Right lobe of liver (tissue), 4 donors: Measurements from ENCODE around the gene DUSP5.

ENCODE experiments used
- POLR2A ChIP-seq: fragments of 450-650 bp; IDR thresholded peaks from one replicate; pipeline ENCODE4 v1.6.1; 2017; ENCODE audit warnings: antibody characterized with exemption, mild to moderate bottlenecking
- TF ChIP-seq, protein P1 (sequence below), 4 donors: fragments of 200-600 bp in 3 of 4; fragments of 450-650 bp in 1 of 4; IDR thresholded peaks; one replicate each; pipeline versions ENCODE4 v1.5.1 to v1.8.0; 2016 to 2022; ENCODE audit warnings: antibody characterized with exemption in 4 of 4, mild to moderate bottlenecking in 2 of 4
- donor health status: DM: no; HTN: no; CAD: no.
- donor health status: DM: no; HTN: no; CAD: no.
- donor health status: DM: no; HTN: yes; CAD: no.

DNA sequence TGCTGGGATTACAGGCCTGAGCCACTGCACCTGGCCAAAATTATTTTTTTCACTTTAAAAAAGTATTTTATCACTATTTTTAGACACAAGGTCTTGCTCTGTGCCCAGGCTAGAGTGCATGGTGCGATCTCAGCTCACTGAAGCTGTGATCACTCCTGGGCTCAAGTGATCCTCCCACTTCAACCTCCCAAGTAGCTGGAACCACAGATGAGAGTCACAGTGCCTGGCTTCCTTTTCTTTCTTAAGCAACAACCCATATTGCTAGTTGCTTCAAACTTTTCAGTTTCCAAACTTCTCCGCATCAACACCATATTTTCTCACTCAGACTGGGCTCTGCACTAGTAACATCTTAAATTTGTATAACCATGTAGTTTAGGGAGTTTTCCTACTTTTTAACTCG, 60.3 kb downstream of the DUSP5 start:
- TF ChIP-seq, protein P1, sequence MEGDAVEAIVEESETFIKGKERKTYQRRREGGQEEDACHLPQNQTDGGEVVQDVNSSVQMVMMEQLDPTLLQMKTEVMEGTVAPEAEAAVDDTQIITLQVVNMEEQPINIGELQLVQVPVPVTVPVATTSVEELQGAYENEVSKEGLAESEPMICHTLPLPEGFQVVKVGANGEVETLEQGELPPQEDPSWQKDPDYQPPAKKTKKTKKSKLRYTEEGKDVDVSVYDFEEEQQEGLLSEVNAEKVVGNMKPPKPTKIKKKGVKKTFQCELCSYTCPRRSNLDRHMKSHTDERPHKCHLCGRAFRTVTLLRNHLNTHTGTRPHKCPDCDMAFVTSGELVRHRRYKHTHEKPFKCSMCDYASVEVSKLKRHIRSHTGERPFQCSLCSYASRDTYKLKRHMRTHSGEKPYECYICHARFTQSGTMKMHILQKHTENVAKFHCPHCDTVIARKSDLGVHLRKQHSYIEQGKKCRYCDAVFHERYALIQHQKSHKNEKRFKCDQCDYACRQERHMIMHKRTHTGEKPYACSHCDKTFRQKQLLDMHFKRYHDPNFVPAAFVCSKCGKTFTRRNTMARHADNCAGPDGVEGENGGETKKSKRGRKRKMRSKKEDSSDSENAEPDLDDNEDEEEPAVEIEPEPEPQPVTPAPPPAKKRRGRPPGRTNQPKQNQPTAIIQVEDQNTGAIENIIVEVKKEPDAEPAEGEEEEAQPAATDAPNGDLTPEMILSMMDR (IDR thresholded peaks at IDR 0.05) = no peak
- TF ChIP-seq POLR2A = no peak
